ENCODE measurements around the gene GRIK4. TPM values are rescaled to one million over a fixed set of nuclear protein-coding genes. Genes with fewer than 3 reads are reported as not detected.

GRIK4 gene
- total and polyA plus RNA-seq, 2 donors (not counting 3 experiments of a cell fraction or from before 2014, with no cell fraction given), result 0.81 to 1.6 TPM

- H3K36me3 ChIP-seq (ENCODE audit: control insufficient read depth in 2 of 2, extremely low read depth in 1 of 2, insufficient read depth in 2 of 2, low read length in 2 of 2), result no peaks in the 10 kb centered on the region
- H3K9ac ChIP-seq (replicated peaks; ENCODE audit: extremely low read depth, insufficient read depth, low read length), result no peak overlapping the region
- no peaks in the 10 kb centered on the region for H3K9me3 ChIP-seq (replicated peaks; ENCODE audit: control insufficient read depth, insufficient read depth, low read length)
- TF ChIP-seq GATA2 (IDR thresholded peaks at IDR 0.05; ENCODE audit: insufficient read depth, insufficient read length, low read depth, low read length), result no peak
- TF ChIP-seq MYC (IDR thresholded peaks at IDR 0.05; ENCODE audit: low read depth, low read length), result no peak
- no peak for TF ChIP-seq EZH2 (IDR thresholded peaks at IDR 0.05; ENCODE audit: borderline replicate concordance, low read depth, low read length, severe bottlenecking)
- no peak for TF ChIP-seq JUN (IDR thresholded peaks at IDR 0.05; ENCODE audit: borderline replicate concordance, insufficient read depth, insufficient read length, low read depth)
- no peak for TF ChIP-seq CTCF (IDR thresholded peaks at IDR 0.05; ENCODE audit: extremely low read depth in 1 of 2, insufficient read depth in 1 of 2, low read depth in 1 of 2, low read length in 2 of 2)
- TF ChIP-seq POLR2A (IDR thresholded peaks at IDR 0.05; ENCODE audit: low read depth, low read length), result no peak
- TF ChIP-seq MAX (IDR thresholded peaks at IDR 0.05; ENCODE audit: insufficient read depth, insufficient read length), result no peak
- TF ChIP-seq FOS (IDR thresholded peaks at IDR 0.05; ENCODE audit: borderline replicate concordance, insufficient read depth, low read length), result no peak
- TF ChIP-seq POLR2AphosphoS5 (IDR thresholded peaks at IDR 0.05; ENCODE audit: insufficient read depth, low read depth, low read length), result no peak
- no peak overlapping the region for H3K4me3 ChIP-seq (replicated peaks in 1 of 3; ENCODE audit: insufficient read depth in 1 of 3, low read depth in 1 of 3, low read length in 3 of 3)
- peaks cover 0 to 3% of the 10 kb centered on the region in 2 experiments for H3K27me3 ChIP-seq (ENCODE audit: control insufficient read depth in 2 of 2, insufficient read depth in 2 of 2, low read length in 2 of 2)
- H3K27ac ChIP-seq (ENCODE audit: insufficient read depth, low read depth, low read length), result no peak overlapping the region
- H3K4me1 ChIP-seq (ENCODE audit: control insufficient read depth, extremely low read depth, insufficient read depth, low read length), result no peaks in the 10 kb centered on the region
- dilution Hi-C loops (cut with MboI; ENCODE audit: extremely low pct_ligation_motif_present, low sequenced_read_pairs) (no loop called here), intact Hi-C loops (cut with micrococcal nuclease) (no loop called here)
- ChIA-PET POLR2A (no interaction called here), CTCF (interaction anchor here (1.2 to 3.2 kb wide), 2 partner anchors 9 to 13 kb away, joined by 3 to 10 read pairs; no protein-coding TSS in a partner anchor)
- H3K79me2 ChIP-seq (ENCODE audit: control insufficient read depth, insufficient read depth, low read length), result no peaks in the 10 kb centered on the region
- BruUV-seq (replicated peaks), result no TSS peak
- no peak overlapping the region for H2AFZ ChIP-seq (ENCODE audit: low read depth, low read length)
- H3K4me2 ChIP-seq (ENCODE audit: insufficient read depth, low read length), result no peak overlapping the region
- DNase-seq (ENCODE audit: low read depth, low spot score), result no peak
- H3K9me1 ChIP-seq (replicated peaks; ENCODE audit: control insufficient read depth, extremely low read depth, insufficient read depth, low read length), result no peaks in the 10 kb centered on the region
- no peaks in the 10 kb centered on the region for H4K20me1 ChIP-seq (replicated peaks; ENCODE audit: control insufficient read depth, extremely low read depth, insufficient read depth, low read length)
- no peak for FAIRE-seq
These were observed 67.1 kb downstream of the GRIK4 start for GRCh38 chr11:120578596-120579154.
